ENCODE measurements around the gene FKBP14. TPM values are rescaled to one million over a fixed set of nuclear protein-coding genes. Genes with fewer than 3 reads are reported as not detected.

Gene FKBP14
- total and polyA plus RNA-seq, 9 of the 15 experiments (the other 6 are each of a cell fraction or from before 2014, with no cell fraction given) = 5.3 to 27.9 (median 14.3) TPM

GRCh38 chr7:30010021-30010420 lies 16.5 kb downstream of the FKBP14 start:
- intact Hi-C loops (cut with micrococcal nuclease) (no loop called here), in situ Hi-C loops (cut with MboI) (no loop called here)
- CTCF ChIA-PET (ENCODE audit: low intra/inter-chr PET ratio) = no interaction called here
- peaks cover 20% of the 10 kb centered on the region; the same call in 2 of the 3 replicates for H3K36me3 ChIP-seq (ENCODE audit: control insufficient read depth, insufficient read depth, low read length)
- H3K9me1 ChIP-seq (ENCODE audit: control insufficient read depth, insufficient read depth, low read length) = no peaks in the 10 kb centered on the region
- no peak overlapping the region for H3K4me3 ChIP-seq
- DNase-seq (ENCODE audit: extremely low read depth in 1 of 4, low spot score in 3 of 4) (no peak), FAIRE-seq (no peak), ATAC-seq (no peak)
- H3K27ac ChIP-seq (ENCODE audit: extremely low read depth, low read depth, low read length) = no peak overlapping the region
- H4K20me1 ChIP-seq (replicated peaks; ENCODE audit: control insufficient read depth, insufficient read depth, low read length) = no peaks in the 10 kb centered on the region
- 37% methylated on average over 6 of the region's 6 CpGs for WGBS (ENCODE audit: insufficient coverage, low coverage, missing lambda C conversion rate)
- H3K27me3 ChIP-seq (ENCODE audit: control insufficient read depth in 2 of 2, insufficient read depth in 2 of 2, low read length in 2 of 2) = no peaks in the 10 kb centered on the region
- no peaks in the 10 kb centered on the region for H3K9me3 ChIP-seq (replicated peaks; ENCODE audit: control insufficient read depth, insufficient read depth, low read depth, low read length)
- H3K9ac ChIP-seq (ENCODE audit: insufficient read depth in 1 of 2, low read depth in 2 of 2, low read length in 2 of 2) = no peak overlapping the region
- TF ChIP-seq FOS (IDR thresholded peaks at IDR 0.05; ENCODE audit: extremely low read depth, insufficient read length) (no peak), ZNF444 (CRISPR knock-in tag; IDR thresholded peaks at IDR 0.05) (no peak), WHSC1 (IDR thresholded peaks at IDR 0.05; ENCODE audit: low read length) (no peak), HDAC2 (IDR thresholded peaks at IDR 0.05) (peak; percentile 49), RCOR1 (IDR thresholded peaks at IDR 0.05; ENCODE audit: borderline replicate concordance in 1 of 2, low read depth in 2 of 2, low read length in 2 of 2) (peak; percentile 56 to 89; a peak in 3 of 4 replicates), PHTF2 (CRISPR knock-in tag; IDR thresholded peaks at IDR 0.05) (no peak), CHCHD3 (CRISPR knock-in tag; IDR thresholded peaks at IDR 0.05) (no peak), CBFA2T3 (IDR thresholded peaks at IDR 0.05) (peak; percentile 52), KDM1A (IDR thresholded peaks at IDR 0.05) (peak; percentile 94 to 95), TAL1 (IDR thresholded peaks at IDR 0.05) (0 out of 2 replicates have a peak, but pooled peaks have one; percentile 9), CBFA2T2 (conservative IDR thresholded peaks at IDR 0.05) (0 out of 2 replicates have a peak, but pooled peaks have one; percentile 19), HOMEZ (CRISPR knock-in tag; IDR thresholded peaks at IDR 0.05) (no peak), L3MBTL2 (IDR thresholded peaks at IDR 0.05) (no peak), HDAC1 (IDR thresholded peaks at IDR 0.05) (peak in 1 of 2 experiments; percentile 77; a peak in 2 of 4 replicates), TEAD4 (IDR thresholded peaks at IDR 0.05; ENCODE audit: low read length) (peak; percentile 24; the same call in 1 of the 2 replicates), TEAD4 (CRISPR knock-in tag; IDR thresholded peaks at IDR 0.05; ENCODE audit: borderline replicate concordance) (no peak)
- H3K4me1 ChIP-seq (replicated peaks in 1 of 2; ENCODE audit: control insufficient read depth in 2 of 2, insufficient read depth in 2 of 2, low read length in 2 of 2) = no peaks in the 10 kb centered on the region
- no peaks in the 10 kb centered on the region for H3K79me2 ChIP-seq (ENCODE audit: control insufficient read depth, insufficient read depth, low read length)
- POLR2A ChIA-PET = no interaction called here
- no TSS peak for BruUV-seq (replicated peaks)
- no peak overlapping the region for H3K4me2 ChIP-seq (ENCODE audit: insufficient read depth, low read length)
- no peak overlapping the region for H2AFZ ChIP-seq (ENCODE audit: low read depth, low read length)
